ENCODE measurements around the gene PTPN6. TPM values are rescaled to one million over a fixed set of nuclear protein-coding genes. Genes with fewer than 3 reads are reported as not detected.
A peak's percentile ranks its signal among the peaks of the same experiment; 100 is the strongest.

Gene PTPN6
- total and polyA plus RNA-seq, 2 of the 13 experiments (the other 11 are each of a cell fraction or from before 2014, with no cell fraction given), result 10.5 to 10.6 TPM

DNA sequence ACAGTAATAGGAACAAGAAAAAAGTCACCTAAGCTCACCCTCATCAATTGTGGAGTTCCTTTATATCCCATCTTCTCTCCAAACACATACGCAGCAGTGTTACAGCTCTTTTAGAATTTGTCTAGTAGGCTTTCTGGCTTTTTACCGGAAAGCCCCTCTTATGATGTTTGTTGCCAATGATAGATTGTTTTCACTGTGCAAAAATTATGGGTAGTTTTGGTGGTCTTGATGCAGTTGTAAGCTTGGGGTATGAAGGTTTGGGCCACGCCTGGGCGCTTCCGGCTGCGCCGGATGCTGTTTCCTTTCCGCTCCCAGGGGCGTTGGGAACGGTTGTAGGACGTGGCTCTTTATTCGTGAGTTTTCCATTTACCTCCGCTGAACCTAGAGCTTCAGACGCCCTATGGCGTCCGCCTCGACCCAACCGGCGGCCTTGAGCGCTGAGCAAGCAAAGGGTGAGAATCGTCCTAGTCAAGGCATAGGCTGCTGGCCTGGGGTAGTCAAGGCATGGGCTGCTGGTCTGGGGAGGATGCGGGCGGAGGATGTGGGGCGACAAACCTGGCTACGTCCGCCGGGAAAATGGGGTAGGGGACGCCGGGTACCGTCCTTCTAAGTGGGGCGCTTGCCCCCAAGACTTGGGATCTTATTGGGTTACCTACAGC, 7.3 kb upstream of the PTPN6 start, which contains the start of the genes C12orf57 and RNU7-1 (continued):
- TF ChIP-seq, protein P1, sequence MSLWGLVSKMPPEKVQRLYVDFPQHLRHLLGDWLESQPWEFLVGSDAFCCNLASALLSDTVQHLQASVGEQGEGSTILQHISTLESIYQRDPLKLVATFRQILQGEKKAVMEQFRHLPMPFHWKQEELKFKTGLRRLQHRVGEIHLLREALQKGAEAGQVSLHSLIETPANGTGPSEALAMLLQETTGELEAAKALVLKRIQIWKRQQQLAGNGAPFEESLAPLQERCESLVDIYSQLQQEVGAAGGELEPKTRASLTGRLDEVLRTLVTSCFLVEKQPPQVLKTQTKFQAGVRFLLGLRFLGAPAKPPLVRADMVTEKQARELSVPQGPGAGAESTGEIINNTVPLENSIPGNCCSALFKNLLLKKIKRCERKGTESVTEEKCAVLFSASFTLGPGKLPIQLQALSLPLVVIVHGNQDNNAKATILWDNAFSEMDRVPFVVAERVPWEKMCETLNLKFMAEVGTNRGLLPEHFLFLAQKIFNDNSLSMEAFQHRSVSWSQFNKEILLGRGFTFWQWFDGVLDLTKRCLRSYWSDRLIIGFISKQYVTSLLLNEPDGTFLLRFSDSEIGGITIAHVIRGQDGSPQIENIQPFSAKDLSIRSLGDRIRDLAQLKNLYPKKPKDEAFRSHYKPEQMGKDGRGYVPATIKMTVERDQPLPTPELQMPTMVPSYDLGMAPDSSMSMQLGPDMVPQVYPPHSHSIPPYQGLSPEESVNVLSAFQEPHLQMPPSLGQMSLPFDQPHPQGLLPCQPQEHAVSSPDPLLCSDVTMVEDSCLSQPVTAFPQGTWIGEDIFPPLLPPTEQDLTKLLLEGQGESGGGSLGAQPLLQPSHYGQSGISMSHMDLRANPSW (CRISPR knock-in tag; IDR thresholded peaks at IDR 0.05; ENCODE audit: borderline replicate concordance), result peak; percentile 95; the same call in 1 of the 2 replicates
- TF ChIP-seq, protein P2, sequence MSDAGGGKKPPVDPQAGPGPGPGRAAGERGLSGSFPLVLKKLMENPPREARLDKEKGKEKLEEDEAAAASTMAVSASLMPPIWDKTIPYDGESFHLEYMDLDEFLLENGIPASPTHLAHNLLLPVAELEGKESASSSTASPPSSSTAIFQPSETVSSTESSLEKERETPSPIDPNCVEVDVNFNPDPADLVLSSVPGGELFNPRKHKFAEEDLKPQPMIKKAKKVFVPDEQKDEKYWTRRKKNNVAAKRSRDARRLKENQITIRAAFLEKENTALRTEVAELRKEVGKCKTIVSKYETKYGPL (CRISPR knock-in tag; IDR thresholded peaks at IDR 0.05), result peak; percentile 79; the same call in 1 of the 2 replicates
- TF ChIP-seq REPIN1 (CRISPR knock-in tag; IDR thresholded peaks at IDR 0.05; ENCODE audit: borderline replicate concordance, low read depth) (peak; percentile 23; the same call in 1 of the 2 replicates), CHD2 (IDR thresholded peaks at IDR 0.05; ENCODE audit: low read depth, low read length) (no peak; the same call in 1 of the 2 replicates), MEIS2 (CRISPR knock-in tag; IDR thresholded peaks at IDR 0.05) (0 out of 2 replicates have a peak, but pooled peaks have one; percentile 28), SCMH1 (CRISPR knock-in tag; IDR thresholded peaks at IDR 0.05; ENCODE audit: borderline replicate concordance) (no peak), ZBTB38 (CRISPR knock-in tag; IDR thresholded peaks at IDR 0.05) (no peak), HMGA1 (CRISPR knock-in tag; conservative IDR thresholded peaks at IDR 0.05) (no peak), MYC (CRISPR knock-in tag; IDR thresholded peaks at IDR 0.05; ENCODE audit: borderline replicate concordance) (no peak), CEBPG (CRISPR knock-in tag; IDR thresholded peaks at IDR 0.05) (peak; percentile 71), ZNF44 (CRISPR knock-in tag; IDR thresholded peaks at IDR 0.05) (no peak; the same call in 1 of the 2 replicates)
- TF ChIP-seq, protein P3, sequence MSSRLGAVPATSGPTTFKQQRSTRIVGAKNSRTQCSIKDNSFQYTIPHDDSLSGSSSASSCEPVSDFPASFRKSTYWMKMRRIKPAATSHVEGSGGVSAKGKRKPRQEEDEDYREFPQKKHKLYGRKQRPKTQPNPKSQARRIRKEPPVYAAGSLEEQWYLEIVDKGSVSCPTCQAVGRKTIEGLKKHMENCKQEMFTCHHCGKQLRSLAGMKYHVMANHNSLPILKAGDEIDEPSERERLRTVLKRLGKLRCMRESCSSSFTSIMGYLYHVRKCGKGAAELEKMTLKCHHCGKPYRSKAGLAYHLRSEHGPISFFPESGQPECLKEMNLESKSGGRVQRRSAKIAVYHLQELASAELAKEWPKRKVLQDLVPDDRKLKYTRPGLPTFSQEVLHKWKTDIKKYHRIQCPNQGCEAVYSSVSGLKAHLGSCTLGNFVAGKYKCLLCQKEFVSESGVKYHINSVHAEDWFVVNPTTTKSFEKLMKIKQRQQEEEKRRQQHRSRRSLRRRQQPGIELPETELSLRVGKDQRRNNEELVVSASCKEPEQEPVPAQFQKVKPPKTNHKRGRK (CRISPR knock-in tag; IDR thresholded peaks at IDR 0.05), result no peak
- TF ChIP-seq, protein P4, sequence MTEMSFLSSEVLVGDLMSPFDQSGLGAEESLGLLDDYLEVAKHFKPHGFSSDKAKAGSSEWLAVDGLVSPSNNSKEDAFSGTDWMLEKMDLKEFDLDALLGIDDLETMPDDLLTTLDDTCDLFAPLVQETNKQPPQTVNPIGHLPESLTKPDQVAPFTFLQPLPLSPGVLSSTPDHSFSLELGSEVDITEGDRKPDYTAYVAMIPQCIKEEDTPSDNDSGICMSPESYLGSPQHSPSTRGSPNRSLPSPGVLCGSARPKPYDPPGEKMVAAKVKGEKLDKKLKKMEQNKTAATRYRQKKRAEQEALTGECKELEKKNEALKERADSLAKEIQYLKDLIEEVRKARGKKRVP (CRISPR knock-in tag; IDR thresholded peaks at IDR 0.05), result peak; percentile 58 to 98; a peak in 3 of 4 replicates
- TF ChIP-seq, protein P5, sequence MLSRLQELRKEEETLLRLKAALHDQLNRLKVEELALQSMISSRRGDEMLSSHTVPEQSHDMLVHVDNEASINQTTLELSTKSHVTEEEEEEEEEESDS (CRISPR knock-in tag; IDR thresholded peaks at IDR 0.05; ENCODE audit: borderline replicate concordance), result peak; percentile 100
- TF ChIP-seq, protein P6, sequence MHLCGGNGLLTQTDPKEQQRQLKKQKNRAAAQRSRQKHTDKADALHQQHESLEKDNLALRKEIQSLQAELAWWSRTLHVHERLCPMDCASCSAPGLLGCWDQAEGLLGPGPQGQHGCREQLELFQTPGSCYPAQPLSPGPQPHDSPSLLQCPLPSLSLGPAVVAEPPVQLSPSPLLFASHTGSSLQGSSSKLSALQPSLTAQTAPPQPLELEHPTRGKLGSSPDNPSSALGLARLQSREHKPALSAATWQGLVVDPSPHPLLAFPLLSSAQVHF (CRISPR knock-in tag; IDR thresholded peaks at IDR 0.05), result peak; percentile 95
- TF ChIP-seq, protein P7, sequence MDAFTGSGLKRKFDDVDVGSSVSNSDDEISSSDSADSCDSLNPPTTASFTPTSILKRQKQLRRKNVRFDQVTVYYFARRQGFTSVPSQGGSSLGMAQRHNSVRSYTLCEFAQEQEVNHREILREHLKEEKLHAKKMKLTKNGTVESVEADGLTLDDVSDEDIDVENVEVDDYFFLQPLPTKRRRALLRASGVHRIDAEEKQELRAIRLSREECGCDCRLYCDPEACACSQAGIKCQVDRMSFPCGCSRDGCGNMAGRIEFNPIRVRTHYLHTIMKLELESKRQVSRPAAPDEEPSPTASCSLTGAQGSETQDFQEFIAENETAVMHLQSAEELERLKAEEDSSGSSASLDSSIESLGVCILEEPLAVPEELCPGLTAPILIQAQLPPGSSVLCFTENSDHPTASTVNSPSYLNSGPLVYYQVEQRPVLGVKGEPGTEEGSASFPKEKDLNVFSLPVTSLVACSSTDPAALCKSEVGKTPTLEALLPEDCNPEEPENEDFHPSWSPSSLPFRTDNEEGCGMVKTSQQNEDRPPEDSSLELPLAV (CRISPR knock-in tag; conservative IDR thresholded peaks at IDR 0.05; ENCODE audit: low read depth), result peak; percentile 29
- TF ChIP-seq, protein P8, sequence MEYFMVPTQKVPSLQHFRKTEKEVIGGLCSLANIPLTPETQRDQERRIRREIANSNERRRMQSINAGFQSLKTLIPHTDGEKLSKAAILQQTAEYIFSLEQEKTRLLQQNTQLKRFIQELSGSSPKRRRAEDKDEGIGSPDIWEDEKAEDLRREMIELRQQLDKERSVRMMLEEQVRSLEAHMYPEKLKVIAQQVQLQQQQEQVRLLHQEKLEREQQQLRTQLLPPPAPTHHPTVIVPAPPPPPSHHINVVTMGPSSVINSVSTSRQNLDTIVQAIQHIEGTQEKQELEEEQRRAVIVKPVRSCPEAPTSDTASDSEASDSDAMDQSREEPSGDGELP (IDR thresholded peaks at IDR 0.05; ENCODE audit: borderline replicate concordance, low read depth), result no peak
